ENCODE results near the gene SORCS2.
"Not testable (repeated sequence)": the region's sequence is repeated elsewhere in the genome, so short reads cannot be mapped to it uniquely, and the experiment has no call there.

The SORCS2 gene

GRCh38 chr4:7600247-7600646 is 407.9 kb downstream of the SORCS2 start:
- no peak for ATAC-seq

GRCh38 chr4:7602166-7602565 is 409.8 kb downstream of the SORCS2 start:
- ATAC-seq = not testable (repeated sequence)

GRCh38 chr4:7607156-7607910 is 415.0 kb downstream of the SORCS2 start:
- no peak for ATAC-seq

- no peak for ATAC-seq
Measured at GRCh38 chr4:7608046-7608445, 415.7 kb downstream of the SORCS2 start.

GRCh38 chr4:7609316-7609715 is 417.0 kb downstream of the SORCS2 start:
- no peak for ATAC-seq

GRCh38 chr4:7610022-7610670 is 417.8 kb downstream of the SORCS2 start:
- ATAC-seq = no peak

GRCh38 chr4:7610841-7611240 is 418.5 kb downstream of the SORCS2 start:
- ATAC-seq = no peak

GRCh38 chr4:7612311-7612897 is 420.1 kb downstream of the SORCS2 start:
- no peak for ATAC-seq

- no peak for ATAC-seq
Measured at GRCh38 chr4:7614350-7614949, 422.1 kb downstream of the SORCS2 start.

- no peak for ATAC-seq
Measured at GRCh38 chr4:7616193-7616592, 423.9 kb downstream of the SORCS2 start.

GRCh38 chr4:7618361-7618760 is 426.0 kb downstream of the SORCS2 start:
- no peak for ATAC-seq

GRCh38 chr4:7620086-7620813 is 427.9 kb downstream of the SORCS2 start:
- ATAC-seq = no peak

- ATAC-seq = no peak
Measured at GRCh38 chr4:7620814-7621176, 428.5 kb downstream of the SORCS2 start.

GRCh38 chr4:7621252-7622035 is 429.1 kb downstream of the SORCS2 start:
- ATAC-seq = no peak

GRCh38 chr4:7622371-7622770 is 430.0 kb downstream of the SORCS2 start:
- ATAC-seq = no peak

- ATAC-seq = no peak
Measured at GRCh38 chr4:7623468-7623867, 431.1 kb downstream of the SORCS2 start.

GRCh38 chr4:7624396-7624980 is 432.1 kb downstream of the SORCS2 start:
- ATAC-seq = no peak

GRCh38 chr4:7625071-7625470 is 432.7 kb downstream of the SORCS2 start:
- ATAC-seq = no peak

GRCh38 chr4:7626531-7626930 is 434.2 kb downstream of the SORCS2 start:
- ATAC-seq = no peak

- no peak for ATAC-seq
Measured at GRCh38 chr4:7627251-7628250, 435.2 kb downstream of the SORCS2 start.
